Stomach (tissue), 4 donors: ENCODE results near the gene SMIM17.

Source experiments
- CTCF ChIP-seq, 7 experiments: fragments of 450-650 bp in 4 of 7; fragments of 200-600 bp in 3 of 7; sonication (generic) in 3 of 7; IDR thresholded peaks; one replicate each; pipeline ENCODE4 v1.5.1; 2016 to 2019; ENCODE audit warnings: antibody characterized with exemption in 7 of 7, control low read depth in 2 of 7, mild to moderate bottlenecking in 1 of 7
- POLR2A ChIP-seq, 4 donors: fragments of 450-650 bp; IDR thresholded peaks; one replicate each; pipeline ENCODE4 v1.6.1; 2016; ENCODE audit warnings: antibody characterized with exemption in 4 of 4, control low read depth in 2 of 4, mild to moderate bottlenecking in 1 of 4, moderate library complexity in 1 of 4
- POLR2AphosphoS5 ChIP-seq, 3 donors: sonication (generic); formaldehyde crosslinking; IDR thresholded peaks; one replicate each; pipeline ENCODE4 v1.6.1; 2016; ENCODE audit warnings: antibody characterized with exemption in 3 of 3

GRCh38 chr19:56654151-56654550 lies 11.2 kb downstream of the SMIM17 start:
- TF ChIP-seq POLR2A (IDR thresholded peaks at IDR 0.05) (no peak), CTCF (IDR thresholded peaks at IDR 0.05) (no peak), POLR2AphosphoS5 (IDR thresholded peaks at IDR 0.05) (no peak)
